LNCAP (cell line): ENCODE results near the gene VSTM2L.

ENCODE experiments used
- TF ChIP-seq, protein P1 (sequence below): fragments of 450-650 bp; IDR thresholded peaks from 2 replicates; pipeline ENCODE4 v1.5.1; 2017; ENCODE audit warnings: mild to moderate bottlenecking

Gene VSTM2L

DNA sequence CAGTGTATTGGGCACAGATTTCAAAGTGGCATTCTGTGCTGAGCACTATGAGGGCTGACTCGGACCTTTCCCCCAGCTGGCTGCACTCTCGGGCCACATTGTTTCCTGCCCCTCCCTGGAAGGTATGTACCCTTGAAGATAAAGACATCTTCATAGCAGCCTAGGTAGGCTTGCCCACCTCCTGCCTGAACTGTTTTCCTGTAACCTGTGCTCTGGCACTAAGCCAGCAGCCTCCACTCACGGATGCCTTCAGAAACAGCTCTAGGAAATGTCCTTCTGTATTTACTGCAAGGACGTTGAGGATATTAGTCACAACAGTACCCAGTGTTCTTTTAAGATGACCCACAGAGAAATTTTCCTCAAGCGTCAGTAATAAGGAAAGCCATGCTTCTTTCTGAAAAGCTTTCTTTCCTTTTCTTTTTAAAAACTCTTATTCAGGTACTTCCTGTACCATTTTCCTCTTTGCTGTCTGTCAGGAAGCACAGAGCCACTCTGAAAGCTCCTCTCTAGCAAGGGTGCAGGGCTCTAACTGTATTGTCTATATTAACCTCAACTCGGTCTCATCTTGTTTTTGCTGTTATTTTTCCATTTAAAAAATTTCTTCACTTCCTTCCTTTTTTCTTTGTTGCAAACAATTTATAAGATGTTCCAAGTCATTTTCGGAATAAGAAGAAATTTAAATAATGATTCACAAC, 86.8 kb downstream of the VSTM2L start:
- TF ChIP-seq, protein P1, sequence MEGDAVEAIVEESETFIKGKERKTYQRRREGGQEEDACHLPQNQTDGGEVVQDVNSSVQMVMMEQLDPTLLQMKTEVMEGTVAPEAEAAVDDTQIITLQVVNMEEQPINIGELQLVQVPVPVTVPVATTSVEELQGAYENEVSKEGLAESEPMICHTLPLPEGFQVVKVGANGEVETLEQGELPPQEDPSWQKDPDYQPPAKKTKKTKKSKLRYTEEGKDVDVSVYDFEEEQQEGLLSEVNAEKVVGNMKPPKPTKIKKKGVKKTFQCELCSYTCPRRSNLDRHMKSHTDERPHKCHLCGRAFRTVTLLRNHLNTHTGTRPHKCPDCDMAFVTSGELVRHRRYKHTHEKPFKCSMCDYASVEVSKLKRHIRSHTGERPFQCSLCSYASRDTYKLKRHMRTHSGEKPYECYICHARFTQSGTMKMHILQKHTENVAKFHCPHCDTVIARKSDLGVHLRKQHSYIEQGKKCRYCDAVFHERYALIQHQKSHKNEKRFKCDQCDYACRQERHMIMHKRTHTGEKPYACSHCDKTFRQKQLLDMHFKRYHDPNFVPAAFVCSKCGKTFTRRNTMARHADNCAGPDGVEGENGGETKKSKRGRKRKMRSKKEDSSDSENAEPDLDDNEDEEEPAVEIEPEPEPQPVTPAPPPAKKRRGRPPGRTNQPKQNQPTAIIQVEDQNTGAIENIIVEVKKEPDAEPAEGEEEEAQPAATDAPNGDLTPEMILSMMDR = no peak

DNA sequence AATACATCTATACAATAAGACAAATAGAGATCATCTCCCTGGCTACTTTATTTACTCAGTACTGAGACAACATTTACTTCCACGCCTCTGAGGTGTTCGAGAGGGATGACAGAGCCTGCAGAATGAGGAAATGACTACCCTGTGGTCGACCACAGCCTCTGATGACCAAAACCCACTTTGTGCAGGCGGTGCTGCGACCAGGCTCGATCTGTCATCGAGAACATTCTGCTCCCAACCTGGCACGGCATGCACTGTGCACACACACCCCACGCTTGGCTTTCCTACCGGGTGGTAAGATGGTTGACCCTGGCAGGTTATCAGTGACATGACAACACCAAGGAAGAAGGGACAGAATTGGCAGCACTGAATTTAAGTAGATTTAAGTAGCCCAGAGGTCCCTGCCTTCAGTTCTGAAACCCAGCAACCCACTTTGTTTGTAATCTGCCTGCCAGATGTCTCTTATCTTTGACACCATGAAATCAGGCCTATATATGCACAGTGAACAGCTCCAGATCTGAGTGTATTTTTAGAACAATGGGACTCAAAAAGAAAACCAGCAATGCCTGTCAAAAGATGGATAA, 87.7 kb downstream of the VSTM2L start:
- TF ChIP-seq, protein P1 = no peak

DNA sequence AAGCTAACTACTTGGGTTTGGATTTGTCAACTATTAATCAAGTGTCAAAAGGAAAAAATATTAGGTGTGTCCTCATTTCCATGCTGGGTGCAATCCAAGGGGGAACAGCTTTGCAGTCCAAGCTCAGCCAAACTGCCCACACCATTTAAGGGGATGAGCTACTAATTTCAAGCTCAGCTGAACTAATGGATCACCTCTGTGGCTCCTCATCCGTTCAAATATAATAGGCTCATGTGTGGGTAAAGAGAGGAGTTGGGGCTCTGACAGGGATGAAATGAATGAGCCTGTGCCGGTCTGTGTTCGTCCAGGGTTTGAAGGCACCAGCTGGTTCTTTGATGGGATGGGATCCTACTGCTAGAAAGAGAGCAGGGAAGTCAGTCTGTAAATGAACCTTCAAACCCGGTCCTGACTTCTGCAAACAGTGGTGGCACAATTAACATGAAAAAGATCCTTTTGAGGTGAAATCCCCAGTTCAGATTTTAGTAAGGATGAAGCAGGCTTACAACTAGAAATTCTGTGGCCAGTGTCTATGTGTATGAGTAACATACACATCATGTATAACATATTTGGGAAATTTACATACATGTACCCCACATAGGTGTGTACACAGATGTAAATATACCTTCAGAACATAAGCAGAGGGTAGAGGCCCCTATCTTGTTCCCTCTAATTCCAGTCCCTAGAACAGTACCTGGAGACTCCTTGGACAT, 88.4 kb downstream of the VSTM2L start:
- TF ChIP-seq, protein P1 = no peak

DNA sequence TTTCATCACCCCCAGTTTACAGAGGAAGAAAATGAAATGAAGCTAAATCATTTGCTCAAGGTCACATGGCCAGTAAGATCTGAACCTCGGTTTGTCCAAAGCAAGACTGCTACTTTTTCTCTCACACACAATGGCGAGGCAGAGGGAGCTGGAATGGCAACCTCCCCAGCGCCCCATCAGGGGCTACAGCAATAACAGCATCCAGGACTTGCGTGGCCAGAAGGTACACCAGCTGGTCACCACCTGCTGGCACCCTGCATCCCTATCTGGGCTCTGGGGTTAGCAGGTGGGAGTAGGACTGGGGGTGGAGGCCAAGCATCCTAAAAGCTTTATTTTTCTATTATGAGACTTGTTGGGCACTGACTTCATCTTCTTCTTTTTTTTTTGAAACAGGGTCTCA, 89.0 kb downstream of the VSTM2L start:
- TF ChIP-seq, protein P1 = no peak

DNA sequence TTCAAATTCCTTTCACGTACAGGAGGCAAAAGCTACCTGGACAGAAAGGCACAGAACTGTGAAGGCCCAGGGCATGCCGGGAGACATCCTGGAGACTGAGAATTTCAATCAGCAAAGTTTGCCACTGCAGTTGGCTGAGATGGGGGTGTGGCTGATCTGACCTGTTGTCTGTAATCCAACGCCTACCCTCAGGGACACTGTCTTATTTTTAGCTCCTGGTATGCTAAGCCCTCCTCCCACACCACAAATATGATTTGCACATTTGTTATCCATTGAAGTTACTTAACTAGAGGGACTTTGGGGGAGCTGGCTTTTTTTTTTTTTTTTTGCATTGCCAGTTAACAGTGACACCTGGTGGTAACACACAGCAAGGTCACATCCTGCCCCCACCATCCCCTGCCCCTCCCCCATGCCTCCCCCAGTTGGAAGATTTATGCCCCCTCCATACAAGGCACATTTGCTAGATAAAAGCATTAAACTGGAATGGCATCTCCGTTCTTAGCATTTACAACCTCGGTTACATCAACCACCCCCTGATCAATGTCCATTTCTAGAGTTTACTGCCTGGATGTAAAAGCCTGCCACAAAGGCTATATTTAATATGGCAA, 90.0 kb downstream of the VSTM2L start:
- TF ChIP-seq, protein P1 = peak; percentile 66

DNA sequence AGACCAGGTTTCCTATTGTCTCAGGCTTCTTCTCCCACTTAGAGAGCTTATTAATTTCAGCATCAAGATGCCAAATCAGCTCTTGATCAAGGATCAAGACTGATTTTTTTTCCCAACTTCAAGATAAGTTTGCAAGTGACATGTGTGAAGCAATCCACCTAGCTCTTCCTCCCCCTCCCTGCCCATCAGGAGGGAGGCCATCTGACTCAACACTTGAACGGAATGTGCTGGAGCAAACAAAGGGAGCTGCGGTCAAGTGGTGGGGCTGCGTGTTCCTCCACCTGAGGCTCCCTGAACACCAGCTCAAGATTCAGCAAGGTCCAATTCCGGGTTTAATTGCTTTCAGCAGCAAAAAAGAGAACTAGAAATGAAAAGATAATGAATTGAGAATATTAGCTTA, 91.6 kb downstream of the VSTM2L start:
- TF ChIP-seq, protein P1 = no peak
